GM18873 (cell line): ENCODE measurements around the gene MRPL20.
"Not testable (repeated sequence)": the region's sequence is repeated elsewhere in the genome, so short reads cannot be mapped to it uniquely, and the experiment has no call there.

ENCODE experiments used
- ATAC-seq: cut with Tn5 transposase; IDR thresholded peaks from one replicate; pipeline ENCODE4 v1.9.1; 2021; ENCODE audit warnings: mild to moderate bottlenecking, moderate library complexity, moderate number of reproducible peaks; ENCODE audit not compliant: unreplicated experiment, low FRiP score

The MRPL20 gene

DNA sequence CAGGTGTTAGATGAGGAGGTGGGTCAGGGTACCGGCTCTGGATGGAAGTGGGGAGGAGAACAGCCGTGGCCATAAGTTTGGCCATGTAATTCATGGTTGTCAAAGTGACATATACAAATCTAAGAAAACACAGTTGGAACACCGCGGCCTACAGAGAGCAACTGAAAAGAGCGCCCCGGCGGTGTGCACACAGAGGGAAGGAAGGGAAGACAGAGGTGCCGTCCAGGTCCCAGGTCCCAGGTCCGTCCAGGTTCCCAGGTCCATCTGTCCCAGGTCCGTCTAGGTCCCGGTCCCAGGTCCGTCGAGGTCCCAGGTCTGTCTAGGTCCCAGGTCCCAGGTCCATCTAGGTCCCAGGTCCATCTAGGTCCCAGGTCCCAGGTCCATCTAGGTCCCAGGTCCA, 4.5 kb upstream of the MRPL20 start:
- ATAC-seq = no peak

GRCh38 chr1:1410238-1410637, 3.1 kb upstream of the MRPL20 start:
- ATAC-seq = not testable (repeated sequence)

- peak; percentile 26 for ATAC-seq
These were observed 684 bp upstream of the MRPL20 start for GRCh38 chr1:1407636-1408318.

- ATAC-seq = no peak
These were observed 832 bp downstream of the MRPL20 start for GRCh38 chr1:1406101-1406820.

GRCh38 chr1:1403653-1404052, 3.4 kb downstream of the MRPL20 start:
- ATAC-seq = no peak

- ATAC-seq = not testable (repeated sequence)
These were observed 4.1 kb downstream of the MRPL20 start for GRCh38 chr1:1402901-1403392.

DNA sequence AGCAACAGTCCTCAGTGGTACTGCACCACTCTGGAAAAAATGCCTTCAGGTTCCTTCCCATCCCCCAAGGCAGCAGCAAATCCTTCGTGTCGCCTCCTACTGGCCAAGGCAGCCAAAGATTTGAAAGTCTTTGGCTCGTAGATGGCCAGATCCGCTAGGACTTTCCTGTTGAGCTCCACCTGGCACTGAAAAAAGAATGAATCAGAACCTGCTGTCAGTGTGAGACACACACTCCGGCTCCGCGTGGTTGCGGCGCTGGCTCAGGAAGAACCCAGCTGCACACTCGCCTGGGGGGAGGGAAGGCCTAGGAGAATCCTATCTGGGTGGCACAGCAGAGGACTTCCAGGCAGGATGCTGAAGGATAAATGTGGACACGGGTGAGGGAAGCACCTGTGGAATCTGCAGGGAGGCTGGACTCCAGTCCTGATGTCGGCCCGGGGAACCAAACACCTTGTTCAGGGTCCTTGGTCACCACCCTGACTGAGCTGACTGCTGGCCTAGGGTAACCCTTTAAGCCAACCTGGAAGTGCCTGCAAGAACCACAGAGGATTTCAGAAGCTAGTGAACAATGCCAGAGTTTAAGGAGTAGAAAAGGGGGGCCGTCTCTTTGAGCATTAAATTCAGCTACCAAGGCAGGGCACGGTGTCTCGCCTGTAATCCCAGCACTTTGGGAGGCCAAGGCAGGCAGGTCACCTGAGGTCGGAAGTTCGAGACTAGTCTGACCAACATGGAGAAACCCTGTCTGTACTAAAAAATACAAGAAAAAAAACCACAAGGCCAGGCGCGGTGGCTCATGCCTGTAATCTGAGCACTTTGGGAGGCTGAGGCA, 4.8 kb downstream of the MRPL20 start:
- ATAC-seq = no peak

GRCh38 chr1:1401457-1402010, 5.6 kb downstream of the MRPL20 start:
- ATAC-seq = no peak

GRCh38 chr1:1400576-1401456, 6.3 kb downstream of the MRPL20 start:
- ATAC-seq = no peak

- ATAC-seq = peak; percentile 5
These were observed 7.1 kb downstream of the MRPL20 start for GRCh38 chr1:1399872-1400575.

GRCh38 chr1:1399187-1399871, 7.8 kb downstream of the MRPL20 start, which contains the start of gene CCNL2:
TSS of gene CCNL2 (minus strand) at chr1:1399335. CDS start at chr1:1399306, 29 bp downstream.
- peak; percentile 79 for ATAC-seq

DNA sequence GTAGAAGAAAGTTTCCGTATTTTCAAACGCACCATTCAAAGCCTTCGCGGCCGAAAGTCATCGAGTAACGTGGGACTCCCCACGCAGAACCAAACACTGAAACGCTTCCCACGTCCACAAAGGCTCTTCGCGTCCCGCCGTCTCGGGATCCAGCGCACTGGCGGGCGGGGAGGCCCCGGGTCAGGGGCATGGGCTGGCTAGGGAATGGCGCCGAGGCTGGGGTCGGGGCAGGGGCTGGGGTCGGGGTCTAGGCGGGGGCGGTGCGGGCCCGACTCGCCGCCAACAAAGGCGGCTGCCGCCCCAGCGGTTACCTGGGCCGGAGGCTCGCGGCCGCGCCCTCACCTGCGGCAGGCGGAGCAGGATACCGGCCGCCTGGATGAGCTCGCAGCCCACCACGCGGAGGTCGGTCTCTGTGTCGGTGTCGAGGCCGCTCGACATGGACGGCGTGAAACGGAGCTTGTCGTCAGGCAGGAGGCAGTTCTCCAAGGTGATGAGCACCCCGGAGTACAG, 8.4 kb downstream of the MRPL20 start:
- peak; percentile 21 for ATAC-seq

DNA sequence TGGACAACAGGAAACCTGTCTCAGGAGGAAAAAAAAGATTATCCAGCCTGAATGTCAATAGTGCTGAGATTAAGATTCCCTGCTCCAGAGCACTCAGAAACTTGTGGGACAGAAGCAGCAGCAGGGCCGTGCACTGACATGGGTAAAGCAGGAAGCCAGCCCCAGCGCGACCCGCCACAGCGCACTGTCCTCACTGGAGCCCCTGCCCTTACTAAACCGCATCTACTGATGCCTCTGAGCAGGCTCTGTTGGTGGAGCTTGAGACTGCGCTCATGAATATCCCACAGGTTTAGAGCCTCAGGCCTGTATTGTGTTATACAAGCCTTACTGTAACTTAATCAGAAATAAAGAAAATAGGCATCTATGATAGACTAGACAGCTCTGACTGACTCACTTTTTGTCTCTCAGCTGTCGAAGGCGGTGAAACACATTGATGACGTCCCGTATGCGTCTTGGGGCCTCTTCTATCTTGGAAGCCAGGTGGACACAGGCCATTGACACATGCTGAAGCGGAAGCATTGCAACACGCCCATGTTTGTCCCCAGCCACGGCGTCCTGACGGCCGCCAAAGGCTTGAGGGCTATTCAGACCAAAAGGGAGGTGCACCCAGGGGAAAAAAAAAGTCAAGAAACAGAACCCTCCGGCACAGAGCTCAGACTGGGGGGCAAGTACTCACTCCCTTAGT, 9.1 kb downstream of the MRPL20 start:
- no peak for ATAC-seq

DNA sequence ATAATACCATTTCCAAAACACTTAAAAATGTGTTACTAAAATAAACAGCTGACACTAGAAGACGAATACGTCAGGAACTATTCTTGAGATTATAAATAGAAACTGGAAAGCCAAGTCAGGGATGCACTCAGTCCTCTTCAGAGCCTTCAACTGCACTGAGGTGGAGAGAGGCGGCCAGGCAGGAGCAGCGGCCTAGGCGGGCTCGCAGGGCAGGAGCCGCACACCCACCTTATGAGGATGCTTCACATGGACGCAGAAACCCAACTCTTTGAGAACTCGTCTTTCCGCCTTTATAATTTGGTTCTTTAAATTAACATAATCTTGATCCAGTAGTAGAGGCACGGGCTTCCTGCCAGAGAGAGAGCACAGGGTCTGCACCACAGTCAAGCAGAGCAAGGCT, 11.9 kb downstream of the MRPL20 start:
- no peak for ATAC-seq

DNA sequence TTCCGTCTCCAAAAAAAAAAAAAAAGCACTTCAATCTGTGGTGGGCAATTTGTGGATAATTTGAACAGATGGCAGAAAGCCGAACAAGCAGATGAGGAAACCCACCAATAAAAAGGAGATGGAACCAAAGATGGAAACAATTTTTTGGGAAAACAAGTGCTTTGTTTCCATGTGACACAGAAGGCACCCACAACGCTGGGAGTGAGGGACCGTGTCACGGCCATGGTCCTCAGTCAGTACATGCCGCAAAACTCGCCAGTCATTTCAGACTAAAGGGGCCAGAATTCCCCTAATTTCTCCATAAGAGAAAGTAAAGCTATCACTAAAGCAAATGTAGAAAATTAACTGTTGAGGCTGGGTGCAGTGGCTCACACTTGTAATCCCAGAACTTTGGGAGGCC, 13.0 kb downstream of the MRPL20 start:
- ATAC-seq = no peak

DNA sequence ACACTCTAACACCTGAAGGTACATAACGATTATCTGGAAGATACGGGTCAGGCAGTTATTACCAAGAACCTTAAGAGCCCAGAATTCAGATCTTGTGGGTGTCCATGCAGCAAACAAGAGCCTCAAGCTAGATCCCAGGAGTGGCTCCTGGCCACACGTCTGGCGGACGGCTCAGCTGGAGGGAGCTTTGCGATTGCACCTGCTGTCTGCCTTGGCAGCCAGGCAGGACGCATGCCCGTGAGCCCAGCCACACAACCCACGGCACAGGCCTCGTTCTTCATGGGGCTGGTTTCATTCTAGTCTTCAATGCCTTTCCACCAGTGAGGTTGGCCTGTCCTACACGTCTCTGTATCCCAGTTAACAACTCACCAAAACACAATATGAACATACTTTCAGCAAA, 13.7 kb downstream of the MRPL20 start:
- no peak for ATAC-seq

DNA sequence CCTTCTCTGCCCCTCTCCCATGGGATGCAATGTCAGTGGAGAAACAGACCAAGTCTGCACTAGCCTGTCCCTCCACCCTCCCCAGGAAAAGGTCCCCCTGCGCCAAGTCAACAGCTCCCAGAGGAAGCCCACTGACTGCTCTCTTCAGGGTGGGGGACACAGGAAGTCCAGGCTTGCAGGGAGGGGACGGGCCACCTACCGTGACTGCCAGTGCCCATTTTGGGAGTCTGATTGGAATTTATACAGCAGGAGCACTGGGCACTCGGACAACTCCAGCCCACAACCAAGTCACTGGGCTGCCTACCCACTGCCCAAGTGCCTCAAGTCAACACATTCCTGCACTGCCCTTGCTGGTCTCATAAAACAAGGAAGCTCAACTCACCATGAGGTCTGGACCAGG, 14.1 kb downstream of the MRPL20 start:
- ATAC-seq = no peak

DNA sequence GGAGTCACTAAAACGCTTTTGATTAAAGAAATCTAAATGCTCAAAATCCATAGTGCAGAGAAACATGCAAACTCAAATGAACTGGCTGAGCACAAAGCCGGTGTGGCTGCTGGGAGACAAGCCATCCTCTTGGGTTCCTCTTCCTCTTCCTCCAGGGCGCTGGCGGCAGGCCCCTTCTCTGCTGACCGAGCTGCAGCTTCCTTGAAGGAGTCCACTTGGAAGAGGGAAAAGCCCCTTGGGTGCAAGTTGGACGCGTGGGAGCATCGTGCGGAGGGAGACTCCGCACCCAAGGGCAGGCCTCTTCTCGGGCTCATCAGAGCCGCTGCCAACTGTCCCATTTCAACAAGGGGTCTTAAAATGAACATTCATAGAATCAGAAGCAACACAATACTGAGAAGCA, 15.9 kb downstream of the MRPL20 start:
- no peak for ATAC-seq
